DND-41 (cell line): ENCODE measurements around the gene PREP.

Source experiments
- ATAC-seq: fragments of 200-7000 bp; cut with Tn5 transposase; 3 replicates; pipeline ENCODE4 v1.9.1; 2021; ENCODE audit warnings: low read depth; ENCODE audit not compliant: insufficient read depth
- DNase-seq: peaks from one replicate; pipeline ENCODE4 v3.0.0-alpha.2; 2020
- H2AFZ ChIP-seq: 2 replicates; pipeline ENCODE4 v1.6.0; 2012; ENCODE audit warnings: low read depth, low read length
- H3K27ac ChIP-seq: 2 replicates; pipeline ENCODE4 v1.5.1; 2012; ENCODE audit warnings: low read length, inconsistent platforms
- H3K27me3 ChIP-seq: fragments of 200-600 bp; sonication (generic); 2 replicates; pipeline ENCODE4 v1.6.0; 2012; ENCODE audit warnings: low read length, mild to moderate bottlenecking, inconsistent platforms; ENCODE audit not compliant: insufficient read depth, poor library complexity
- H3K36me3 ChIP-seq: 2 replicates; pipeline ENCODE4 v1.5.1; 2012; ENCODE audit warnings: low read length, inconsistent platforms; ENCODE audit not compliant: insufficient read depth
- H3K4me1 ChIP-seq: 2 replicates; pipeline ENCODE4 v1.5.1; 2012; ENCODE audit warnings: mild to moderate bottlenecking, low read length; ENCODE audit not compliant: insufficient read depth
- H3K4me2 ChIP-seq: 2 replicates; pipeline ENCODE4 v1.6.0; 2012; ENCODE audit warnings: mild to moderate bottlenecking, moderate library complexity, low read length, inconsistent platforms; ENCODE audit not compliant: insufficient read depth
- H3K4me3 ChIP-seq, 2 experiments: fragments of 200-600 bp in 1 of 2; shearing (Covaris generic) in 1 of 2; 2 replicates each; pipeline ENCODE4 v1.5.1; 2012 to 2016; ENCODE audit warnings: inconsistent platforms in 2 of 2, low read length in 2 of 2, mild to moderate bottlenecking in 2 of 2, low read depth in 1 of 2, moderate library complexity in 1 of 2
- H3K79me2 ChIP-seq: 2 replicates; pipeline ENCODE4 v1.6.0; 2012; ENCODE audit warnings: low read length, inconsistent platforms; ENCODE audit not compliant: insufficient read depth
- H3K9ac ChIP-seq: 2 replicates; pipeline ENCODE4 v1.6.0; 2012; ENCODE audit warnings: low read depth, mild to moderate bottlenecking, inconsistent platforms, low read length, moderate library complexity
- H3K9me3 ChIP-seq: 2 replicates; pipeline ENCODE4 v1.5.1; 2012; ENCODE audit warnings: low read length, moderate library complexity, mild to moderate bottlenecking, inconsistent platforms; ENCODE audit not compliant: insufficient read depth, severe bottlenecking
- H4K20me1 ChIP-seq: 2 replicates; pipeline ENCODE4 v1.6.0; 2012; ENCODE audit warnings: low read length; ENCODE audit not compliant: insufficient read depth
- CTCF ChIP-seq: IDR thresholded peaks from 2 replicates; pipeline ENCODE4 v1.5.1; 2012; ENCODE audit warnings: borderline replicate concordance, low read length, moderate library complexity, mild to moderate bottlenecking; ENCODE audit not compliant: poor library complexity, severe bottlenecking; ENCODE audit errors: extremely low read depth
- EZH2 ChIP-seq: IDR thresholded peaks from 3 replicates; pipeline ENCODE4 v1.6.1; 2012; ENCODE audit warnings: borderline replicate concordance, low read depth, mild to moderate bottlenecking, moderate library complexity, low read length, inconsistent platforms; ENCODE audit not compliant: severe bottlenecking

The PREP gene

GRCh38 chr6:105301072-105301503 is 101.8 kb downstream of the PREP start:
- no peak overlapping the region for H3K4me3 ChIP-seq
- H3K4me2 ChIP-seq, result no peak overlapping the region
- peaks cover 44% of the 10 kb centered on the region for H3K36me3 ChIP-seq
- TF ChIP-seq EZH2 (no peak), CTCF (no peak)
- ATAC-seq (no peak), DNase-seq (no peak)
- no peaks in the 10 kb centered on the region for H4K20me1 ChIP-seq
- no peak overlapping the region for H2AFZ ChIP-seq
- H3K4me1 ChIP-seq, result no peaks in the 10 kb centered on the region
- H3K9me3 ChIP-seq, result no peaks in the 10 kb centered on the region
- no peaks in the 10 kb centered on the region for H3K27me3 ChIP-seq
- H3K27ac ChIP-seq, result no peak overlapping the region
- H3K79me2 ChIP-seq, result no peaks in the 10 kb centered on the region
- H3K9ac ChIP-seq, result no peak overlapping the region

- no peak for DNase-seq
- H3K27me3 ChIP-seq, result no peaks in the 10 kb centered on the region
- H2AFZ ChIP-seq, result no peak overlapping the region
- no peak for TF ChIP-seq EZH2
- no peak for TF ChIP-seq CTCF
- peaks cover 42% of the 10 kb centered on the region for H3K36me3 ChIP-seq
- no peaks in the 10 kb centered on the region for H3K4me1 ChIP-seq
- H3K27ac ChIP-seq, result no peak overlapping the region
- no peak overlapping the region for H3K9ac ChIP-seq
- H3K4me2 ChIP-seq, result no peak overlapping the region
- ATAC-seq, result no peak
- no peaks in the 10 kb centered on the region for H4K20me1 ChIP-seq
- no peaks in the 10 kb centered on the region for H3K79me2 ChIP-seq
- H3K9me3 ChIP-seq, result no peaks in the 10 kb centered on the region
- no peak overlapping the region for H3K4me3 ChIP-seq
These were observed 102.8 kb downstream of the PREP start for GRCh38 chr6:105300090-105300489.

DNA sequence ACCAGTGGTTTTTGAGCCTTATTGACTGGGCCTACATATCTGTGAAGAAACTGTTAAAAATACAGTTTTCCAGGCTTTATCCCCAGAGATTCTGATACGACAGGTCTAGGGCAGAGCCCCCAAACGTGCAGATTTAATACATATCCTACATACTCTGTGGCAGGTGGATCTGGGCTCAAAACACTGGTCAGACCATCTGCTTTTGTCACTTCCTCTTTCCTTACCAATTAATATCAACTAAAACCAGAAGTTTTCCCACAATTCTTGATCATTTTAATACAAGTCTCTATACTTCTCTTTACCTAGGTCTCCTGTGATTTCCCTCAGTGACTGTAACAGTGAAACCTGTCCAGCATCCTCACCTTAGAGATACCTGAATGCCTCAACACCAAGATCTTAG is 108.8 kb downstream of the PREP start:
- DNase-seq (no peak), ATAC-seq (no peak)
- Histone ChIP-seq H3K4me1 (no peaks in the 10 kb centered on the region), H2AFZ (no peak overlapping the region), H3K36me3 (peaks cover 23% of the 10 kb centered on the region), H4K20me1 (no peaks in the 10 kb centered on the region), H3K27me3 (no peaks in the 10 kb centered on the region), H3K4me3 (no peak overlapping the region), H3K4me2 (no peak overlapping the region), H3K9me3 (no peaks in the 10 kb centered on the region), H3K9ac (no peak overlapping the region), H3K79me2 (no peaks in the 10 kb centered on the region), H3K27ac (no peak overlapping the region)
- TF ChIP-seq EZH2, result no peak
- no peak for TF ChIP-seq CTCF
